Stimulated activated CD8-positive, alpha-beta memory T cell treated with anti-CD3 and anti-CD28 coated beads, Interleukin-12 subunit alpha, Interleukin-12 subunit beta, amount 100 ng/mL, for 24 hours (primary cell): ENCODE data around the gene MRPS34.

Source experiments
- DNase-seq: peaks from one replicate; pipeline ENCODE4 v3.0.0-alpha.2; 2020; ENCODE audit errors: extremely low read depth

MRPS34 gene

DNA sequence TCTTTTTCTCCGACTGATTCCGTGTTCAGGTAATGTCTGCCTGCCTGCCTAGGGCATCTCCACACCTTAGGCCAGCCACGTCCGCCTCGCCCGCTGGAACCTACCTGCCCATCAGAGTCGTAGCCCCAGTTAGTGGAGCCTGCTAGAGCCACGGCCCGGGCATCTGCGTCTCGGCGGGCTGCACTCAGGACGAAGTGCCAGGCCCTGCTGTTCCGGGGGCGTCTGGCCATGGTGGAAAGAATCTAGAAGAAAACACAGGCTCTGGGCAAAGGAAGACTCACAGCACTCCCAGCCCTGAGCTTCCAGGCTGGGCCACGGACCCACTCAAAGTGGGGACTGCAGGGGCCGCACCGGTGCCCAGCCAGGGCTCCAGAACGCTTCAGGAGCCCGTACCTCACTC is 8.3 kb upstream of the MRPS34 start:
- DNase-seq: no peak

DNA sequence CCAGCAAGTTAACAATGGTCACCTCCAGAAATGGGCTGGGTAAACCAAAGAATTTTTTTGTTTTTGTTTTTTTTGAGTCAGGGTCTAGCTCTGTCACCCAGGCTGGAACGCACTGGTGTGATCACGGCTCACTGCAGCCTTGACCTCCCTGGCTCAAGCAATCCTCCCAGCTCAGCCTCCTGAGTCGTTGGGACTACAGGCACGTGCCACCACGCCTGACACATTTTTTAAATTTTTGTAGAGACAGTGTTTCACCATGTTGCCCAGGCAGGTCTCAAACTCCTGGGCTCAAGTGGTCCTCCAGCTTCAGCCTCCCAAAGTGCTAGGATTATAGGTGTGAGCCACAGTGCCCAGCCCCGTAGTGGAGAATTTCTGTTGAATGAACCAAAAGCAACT is 7.7 kb upstream of the MRPS34 start:
- no peak for DNase-seq

- no peak for DNase-seq
These were observed 7.1 kb upstream of the MRPS34 start for GRCh38 chr16:1779741-1780676.

DNA sequence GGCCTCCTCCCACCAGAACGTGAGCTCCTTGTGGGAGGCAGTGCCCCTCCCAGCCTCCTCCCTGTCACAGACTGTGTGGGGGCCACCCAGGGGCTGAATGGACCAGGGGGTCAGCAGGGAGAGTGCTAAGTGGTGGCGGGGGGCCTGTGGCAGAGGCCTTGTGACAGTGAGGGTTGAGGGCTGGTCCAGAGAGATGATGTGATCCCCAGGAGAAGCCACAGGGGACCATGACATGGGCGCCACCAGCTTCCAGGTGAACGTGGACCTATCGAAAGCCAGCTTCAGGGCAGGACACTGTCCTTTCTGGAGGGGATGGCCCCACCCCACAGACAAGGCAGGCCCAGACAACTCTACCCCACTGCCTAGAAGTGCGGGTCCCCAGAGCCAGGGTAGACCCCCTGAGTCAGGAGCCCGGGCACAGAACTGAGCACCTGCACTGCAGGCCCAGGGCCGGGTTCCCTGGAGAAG is 6.3 kb upstream of the MRPS34 start:
- no peak for DNase-seq

DNA sequence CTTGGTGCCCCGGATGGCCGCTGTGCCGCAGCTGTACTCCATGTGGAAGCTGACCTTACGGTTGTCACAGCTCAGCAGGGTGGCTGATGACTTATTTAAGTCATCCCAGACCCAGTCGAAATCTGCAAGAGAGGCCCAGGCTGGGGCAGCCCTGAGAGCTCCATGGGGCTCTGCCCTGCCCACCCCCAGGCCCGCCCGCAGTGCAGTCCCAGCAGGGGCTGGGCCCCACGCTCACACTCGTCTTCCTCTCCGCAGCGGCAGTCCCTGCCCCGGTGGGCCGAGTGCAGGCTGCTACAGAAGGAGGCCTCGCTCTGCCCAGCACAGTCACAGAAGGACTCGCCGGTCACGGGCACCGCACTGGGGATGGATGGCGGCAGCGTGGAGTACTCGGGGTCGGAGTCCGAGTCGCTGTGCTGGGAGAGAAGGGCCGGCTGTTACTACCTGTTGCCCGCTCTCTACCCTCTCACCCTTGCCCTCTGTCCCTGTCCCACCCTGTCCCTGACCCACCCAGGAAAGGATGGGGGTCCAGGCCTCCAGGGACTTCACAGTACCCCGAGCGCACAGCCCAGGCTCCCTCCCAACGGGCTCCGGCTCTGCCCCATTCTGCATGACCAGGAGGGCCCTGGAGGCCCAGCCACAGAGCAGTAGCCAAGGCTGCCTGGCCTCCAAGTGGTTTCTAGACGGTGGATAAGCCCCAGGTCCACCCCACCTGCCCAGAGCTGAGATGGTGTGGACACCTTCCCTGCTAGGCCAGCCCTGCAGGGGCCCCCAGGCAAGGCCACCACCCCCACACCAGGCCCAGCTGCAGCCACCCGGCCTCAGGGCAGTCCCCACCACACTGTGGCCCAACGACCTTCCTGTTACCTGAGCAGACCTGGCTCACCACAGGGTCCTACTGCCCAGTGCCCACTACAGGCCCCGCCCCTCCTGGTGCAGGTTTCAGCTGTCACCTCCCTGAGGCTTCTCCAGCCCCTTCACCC is 5.6 kb upstream of the MRPS34 start:
- no peak for DNase-seq

GRCh38 chr16:1777375-1778199 is 4.7 kb upstream of the MRPS34 start:
- DNase-seq: no peak

GRCh38 chr16:1776991-1777374 is 4.0 kb upstream of the MRPS34 start:
- DNase-seq: no peak

GRCh38 chr16:1776672-1776955 is 3.7 kb upstream of the MRPS34 start:
- no peak for DNase-seq

DNA sequence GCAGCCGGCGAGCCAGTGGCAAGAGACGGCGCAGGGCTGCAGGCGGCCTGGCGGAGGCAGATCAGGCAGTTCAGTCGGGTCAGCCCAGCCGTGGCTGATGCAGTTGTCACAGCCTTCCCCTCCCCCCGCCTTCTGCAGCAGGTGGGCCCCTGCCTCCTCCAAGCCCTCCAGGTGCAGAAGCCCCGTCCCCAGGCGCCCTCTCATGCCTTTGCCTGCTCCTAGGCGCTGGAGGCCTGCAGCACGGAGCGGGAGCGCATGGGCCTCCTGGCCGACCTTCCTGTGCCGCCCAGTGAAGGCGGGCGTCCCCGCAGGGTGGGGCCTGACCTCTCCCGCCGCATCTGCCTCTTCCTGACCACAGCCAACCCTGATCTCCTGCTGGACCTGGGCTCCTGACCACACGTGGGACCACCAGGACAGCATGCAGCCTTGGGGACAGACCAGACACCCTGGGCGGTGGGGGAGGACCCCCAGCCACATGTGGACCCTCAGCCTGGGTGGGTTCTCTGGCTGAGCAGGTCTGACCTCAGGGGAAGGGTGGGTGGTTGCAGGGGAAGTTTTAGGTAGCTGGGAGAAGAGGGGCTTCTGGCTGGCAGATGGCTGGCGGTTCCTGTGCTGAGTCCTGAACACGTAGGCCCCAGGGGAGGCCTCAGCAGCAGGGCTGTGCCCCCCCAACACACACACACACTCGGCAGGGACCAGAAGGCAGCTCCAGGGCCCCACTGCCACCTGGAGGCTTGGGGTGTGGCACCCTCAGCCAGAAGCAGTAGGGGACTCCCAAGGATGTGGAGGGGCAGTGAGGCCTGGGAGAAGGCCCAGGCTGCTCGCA is 3.1 kb upstream of the MRPS34 start:
- DNase-seq: no peak

DNA sequence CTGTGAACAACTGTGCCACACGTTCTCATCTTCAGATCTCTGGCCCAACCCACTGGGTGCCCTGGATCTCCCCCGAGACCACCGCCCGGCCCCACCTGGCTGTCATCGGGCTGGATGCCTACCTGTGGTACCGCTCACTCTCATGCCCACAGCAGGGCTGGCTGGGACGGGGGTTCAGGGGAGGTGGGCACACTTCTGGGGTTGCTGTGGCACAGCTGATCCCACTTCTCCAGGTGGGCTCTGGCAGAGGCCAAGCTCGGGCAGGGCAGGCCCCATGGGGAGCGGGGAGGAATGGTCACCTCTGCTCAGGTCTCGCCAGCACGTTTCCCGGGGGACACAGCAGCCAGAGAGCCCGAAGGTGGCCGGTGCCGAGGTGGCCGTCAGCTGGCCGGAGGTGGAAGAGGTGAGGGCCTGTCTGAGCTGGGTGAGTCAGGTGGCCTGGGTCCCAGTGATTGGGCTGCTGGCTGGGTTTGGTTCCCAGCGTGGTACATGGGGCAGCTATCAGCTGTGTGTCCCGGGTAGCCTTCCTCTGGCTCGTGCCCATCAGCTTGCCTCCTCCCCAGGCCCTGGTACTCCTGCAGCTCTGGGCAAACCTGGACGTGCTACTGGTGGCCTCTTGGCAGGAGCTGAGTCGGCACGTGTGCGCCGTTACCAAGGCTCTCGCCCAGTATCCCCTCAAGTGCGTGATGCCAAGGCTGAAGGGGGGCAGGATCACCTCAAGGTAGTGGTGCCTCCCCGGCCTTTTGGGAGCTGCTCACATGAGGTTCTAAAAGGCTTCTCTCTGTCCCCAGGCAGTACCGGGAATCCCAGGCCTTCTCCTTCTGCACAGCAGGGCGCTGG is 2.3 kb upstream of the MRPS34 start:
- no peak for DNase-seq

DNA sequence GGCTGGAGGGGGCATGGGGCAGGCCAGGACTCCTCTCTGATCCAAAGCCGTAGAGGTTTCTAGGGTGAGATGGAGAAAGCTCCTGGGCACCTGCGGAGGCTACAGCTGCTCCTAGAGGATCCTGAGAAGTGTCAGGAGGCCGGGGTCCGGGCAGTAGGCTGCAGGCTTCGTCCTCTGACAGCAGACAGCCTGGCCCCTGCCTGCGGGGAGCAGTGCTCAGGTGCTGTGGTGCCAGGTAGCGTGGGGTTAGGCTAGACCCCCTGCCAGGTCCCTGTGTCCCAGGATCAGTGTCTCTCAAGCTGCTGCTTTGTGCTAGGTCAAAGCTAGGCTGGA is 1.5 kb upstream of the MRPS34 start:
- no peak for DNase-seq

- DNase-seq: no peak
These were observed 941 bp upstream of the MRPS34 start for GRCh38 chr16:1773703-1774447.

DNA sequence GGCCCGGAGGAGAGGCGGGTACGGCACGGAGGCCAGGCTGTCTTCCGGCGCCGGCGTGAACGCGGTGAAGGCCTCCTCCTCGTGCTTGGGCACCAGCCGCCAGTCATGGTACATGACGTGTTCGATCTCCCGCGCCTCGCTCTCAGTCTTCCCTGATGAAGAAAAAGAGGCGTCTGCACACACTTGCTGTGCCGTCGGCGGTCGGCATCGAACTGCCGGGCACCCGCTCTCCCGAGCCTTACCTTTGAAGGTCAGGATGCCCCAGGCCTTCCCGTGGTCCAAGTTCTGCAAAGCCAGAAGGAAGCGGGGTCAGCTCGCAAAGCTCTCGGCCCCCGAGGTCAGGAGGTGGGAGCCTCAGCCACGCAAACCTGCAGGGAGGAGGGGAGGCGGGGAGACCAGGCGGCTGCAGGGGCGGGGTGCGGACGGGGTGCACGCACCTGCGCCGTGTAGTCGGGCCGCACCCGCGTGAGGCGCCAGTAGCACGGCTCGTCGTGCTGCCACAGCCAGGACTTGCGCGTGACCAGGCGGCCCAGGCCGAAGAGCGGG is 499 bp downstream of the MRPS34 start, which contains the start of gene EME2:
Gene EME2, plus strand, starts transcription at position 449 of the 546 bp plus-strand sequence. CDS start 418 bp downstream, outside the sequence.
- DNase-seq: no peak

DNA sequence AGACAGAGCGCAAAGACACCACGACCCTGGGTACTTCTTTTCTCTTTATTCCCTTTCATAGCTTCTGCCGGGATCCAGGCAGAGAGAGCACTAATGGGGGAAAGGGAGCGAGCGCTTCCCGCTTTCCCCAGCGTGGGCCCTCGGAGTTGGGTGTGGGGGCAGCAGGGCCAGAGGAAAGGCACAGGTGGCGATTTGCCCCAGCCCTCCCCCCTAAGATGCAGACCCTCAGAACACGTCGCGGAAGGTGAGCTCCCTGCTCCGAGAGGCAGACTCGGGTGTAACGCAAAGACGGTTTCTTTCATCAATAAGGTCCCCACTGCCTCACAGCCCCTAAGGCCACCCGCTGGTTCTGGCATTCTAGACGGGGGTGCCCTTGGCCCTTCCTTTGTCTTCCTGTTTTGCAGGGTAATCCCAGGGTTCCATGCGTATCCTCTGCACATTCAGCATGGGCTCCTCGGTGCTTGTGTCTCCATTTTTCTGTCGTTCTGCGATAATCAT is 1.0 kb downstream of the MRPS34 start:
- no peak for DNase-seq

GRCh38 chr16:1771188-1771863 is 1.6 kb downstream of the MRPS34 start, which contains the start of gene NME3:
TSS of gene NME3 (minus strand) at chr16:1771543. CDS start at chr16:1771534, 9 bp downstream.
- peak; percentile 51 for DNase-seq

- DNase-seq: no peak
These were observed 2.4 kb downstream of the MRPS34 start for GRCh38 chr16:1770328-1771187.
